ENCODE measurements around the gene TULP4.

Gene TULP4

GRCh38 chr6:158357570-158358216 is 45.4 kb downstream of the TULP4 start:
- DNase-seq (ENCODE audit: low read depth, low spot score), result no peak

- DNase-seq (ENCODE audit: low read depth, low spot score), result no peak
Measured at GRCh38 chr6:158358450-158359077, 46.3 kb downstream of the TULP4 start.

DNA sequence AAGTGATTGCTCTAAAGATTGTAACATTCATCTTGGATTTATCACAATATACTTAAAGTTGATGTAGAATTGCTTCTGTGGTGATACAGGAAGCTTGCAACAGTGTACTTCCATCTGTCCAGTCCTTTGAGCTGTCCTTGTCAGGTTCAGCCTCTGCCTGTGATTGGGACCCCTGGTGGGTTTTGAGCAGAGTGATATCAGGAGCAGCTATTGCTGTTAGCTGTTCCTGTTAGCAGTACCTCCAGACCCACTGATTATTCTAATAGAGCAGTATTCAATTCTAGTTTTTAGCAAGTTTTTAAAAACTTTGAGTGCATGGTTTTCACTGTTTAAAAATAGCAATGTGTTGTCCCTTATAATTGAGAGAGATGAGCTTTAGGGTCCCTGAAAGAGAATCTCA is 48.8 kb downstream of the TULP4 start:
- no peak for DNase-seq (ENCODE audit: low read depth, low spot score)

GRCh38 chr6:158361961-158362669 is 49.9 kb downstream of the TULP4 start:
- no peak for DNase-seq (ENCODE audit: low read depth, low spot score)

DNA sequence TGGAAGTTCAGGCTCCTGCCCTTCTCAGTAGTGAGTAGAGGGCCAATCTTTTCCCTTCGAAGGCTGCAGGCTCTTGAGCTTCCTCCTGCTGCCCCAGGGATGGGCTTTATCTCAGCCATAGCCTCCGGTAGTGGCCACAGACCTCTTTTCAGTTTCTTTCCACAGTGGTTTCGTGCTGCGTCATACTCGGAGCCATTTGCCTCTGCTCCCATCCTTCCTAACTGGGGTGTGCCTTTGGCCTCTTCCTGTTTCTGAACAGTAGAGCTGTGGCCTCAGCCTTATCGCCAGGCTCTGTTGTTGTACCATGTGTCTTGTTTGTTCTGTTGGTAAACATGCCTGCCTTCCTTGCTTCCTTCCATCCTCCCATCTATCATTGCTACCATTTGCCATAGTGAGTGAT is 54.1 kb downstream of the TULP4 start:
- no peak for DNase-seq (ENCODE audit: low read depth, low spot score)

DNA sequence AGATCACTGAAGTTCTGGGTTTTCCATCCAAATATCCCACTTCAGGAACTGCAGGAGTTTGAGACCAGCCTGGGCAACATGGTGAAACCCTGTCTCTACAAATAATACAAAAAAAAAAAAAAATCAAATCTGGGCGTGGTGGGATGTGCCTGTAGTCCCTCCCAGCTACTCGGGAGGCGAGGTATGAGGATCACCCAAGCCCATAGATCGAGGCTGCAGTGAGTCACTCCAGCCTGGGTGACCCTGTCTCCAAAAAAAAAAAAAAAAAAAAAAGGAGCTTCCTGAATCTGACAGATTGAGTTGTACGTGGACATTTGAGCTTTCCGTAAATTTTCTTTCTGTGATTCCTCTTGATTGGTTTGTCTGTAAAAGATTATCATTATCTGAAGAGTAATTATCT is 55.6 kb downstream of the TULP4 start:
- no peak for DNase-seq (ENCODE audit: low read depth, low spot score)

DNA sequence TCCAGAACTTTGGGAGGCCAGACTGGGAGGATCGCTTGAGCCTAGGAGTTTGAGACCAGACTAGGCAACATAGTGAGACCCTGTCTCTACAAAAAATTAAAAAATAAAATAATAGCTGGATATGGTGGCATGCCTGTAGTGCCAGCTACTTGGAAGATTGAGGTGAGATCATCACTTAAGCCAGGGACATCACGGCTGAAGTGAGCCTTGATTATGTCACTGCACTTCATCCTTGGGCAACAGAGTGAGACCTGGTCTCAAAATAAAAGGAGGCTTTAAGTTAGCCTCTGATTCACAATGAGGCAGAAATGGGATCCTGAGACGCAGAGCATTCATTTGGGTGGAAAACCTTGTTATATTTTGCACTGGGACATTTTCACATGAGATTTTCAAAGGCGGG is 57.0 kb downstream of the TULP4 start:
- DNase-seq (ENCODE audit: low read depth, low spot score), result no peak

GRCh38 chr6:158370805-158371204 is 58.5 kb downstream of the TULP4 start:
- DNase-seq (ENCODE audit: low read depth, low spot score), result no peak

GRCh38 chr6:158371261-158371660 is 59.0 kb downstream of the TULP4 start:
- no peak for DNase-seq (ENCODE audit: low read depth, low spot score)

GRCh38 chr6:158372574-158372973 is 60.3 kb downstream of the TULP4 start:
- no peak for DNase-seq (ENCODE audit: low read depth, low spot score)

DNA sequence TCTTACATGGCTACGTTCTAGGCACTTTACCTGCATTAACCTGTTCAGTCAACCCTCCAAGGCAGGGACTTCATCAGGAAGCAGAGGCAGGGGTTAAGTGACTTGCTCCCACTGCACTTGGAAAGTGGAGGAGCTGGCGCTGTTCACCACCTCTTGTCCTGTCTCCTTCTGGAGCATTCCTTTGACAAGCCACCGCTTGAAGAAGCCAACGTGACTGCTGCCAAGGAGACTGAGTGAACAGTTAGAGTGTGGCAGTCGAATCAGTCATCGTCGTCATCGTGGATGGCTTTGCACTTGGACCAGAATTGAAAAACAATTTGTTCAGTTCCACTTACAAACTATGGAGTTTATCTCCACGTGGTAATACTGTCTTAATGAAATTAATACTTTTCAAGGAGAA is 60.9 kb downstream of the TULP4 start:
- DNase-seq (ENCODE audit: low read depth, low spot score), result no peak

- no peak for DNase-seq (ENCODE audit: low read depth, low spot score)
Measured at GRCh38 chr6:158374020-158374419, 61.8 kb downstream of the TULP4 start.

DNA sequence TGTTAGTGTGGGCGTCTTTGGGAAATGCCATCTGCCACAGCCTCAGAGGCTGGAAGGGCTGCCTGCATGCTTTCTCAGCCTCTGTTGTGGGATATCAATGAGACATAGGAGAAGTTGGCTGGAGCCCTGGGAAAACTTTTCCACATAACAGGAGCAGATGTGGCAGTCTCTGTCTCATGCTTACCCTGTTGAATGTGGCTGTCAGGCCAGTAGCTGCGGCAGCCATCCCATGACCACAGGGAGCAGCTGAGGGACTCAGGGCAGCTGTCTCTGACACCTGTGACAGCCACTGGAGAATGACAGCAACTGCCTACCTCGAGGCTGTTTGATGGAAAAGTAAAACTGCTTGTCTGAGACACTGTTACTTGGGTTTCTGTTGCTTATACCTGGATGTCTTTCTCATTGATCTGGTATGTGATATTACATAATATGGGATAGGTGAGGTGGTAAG is 64.4 kb downstream of the TULP4 start:
- no peak for DNase-seq (ENCODE audit: low read depth, low spot score)

DNA sequence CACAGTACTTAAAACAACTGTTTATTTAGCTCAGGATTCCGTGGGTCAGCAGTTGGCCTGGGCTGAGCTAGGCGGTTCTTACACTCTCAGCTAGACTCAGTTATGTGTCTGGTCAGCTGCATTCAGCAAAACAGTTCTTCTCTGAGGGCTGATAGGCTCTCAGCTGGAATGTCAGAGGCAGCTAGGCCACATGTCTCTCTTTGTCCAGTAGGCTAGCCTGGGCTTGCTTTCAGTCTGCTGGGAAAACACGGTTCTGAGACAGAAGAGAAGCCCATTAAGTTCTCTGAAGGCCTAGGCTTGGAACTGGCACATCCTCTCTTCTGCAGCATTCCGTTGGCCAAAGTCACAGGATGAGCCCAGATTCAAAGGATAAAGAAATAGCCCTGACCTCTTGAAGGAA is 65.6 kb downstream of the TULP4 start:
- DNase-seq (ENCODE audit: low read depth, low spot score), result no peak

GRCh38 chr6:158379336-158379735 is 67.1 kb downstream of the TULP4 start:
- DNase-seq (ENCODE audit: low read depth, low spot score), result no peak

DNA sequence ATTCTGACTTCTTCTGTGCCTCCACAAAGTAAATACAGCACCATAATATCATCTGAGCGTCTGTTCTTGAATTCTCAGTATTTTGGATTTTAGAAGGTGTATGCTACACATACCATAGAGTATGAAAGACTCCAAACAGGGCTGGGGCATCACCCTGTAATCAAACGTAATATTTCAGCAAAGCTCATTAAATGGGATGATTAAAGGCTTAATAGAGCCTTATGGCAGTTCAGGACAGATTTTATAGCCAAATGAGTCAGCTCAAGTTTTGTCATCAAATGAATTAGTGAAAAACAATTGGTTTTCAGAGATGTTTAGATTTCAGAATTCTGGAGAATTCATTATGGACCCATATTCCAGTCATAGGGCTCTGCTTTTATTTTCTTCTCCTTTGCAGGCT is 68.9 kb downstream of the TULP4 start:
- no peak for DNase-seq (ENCODE audit: low read depth, low spot score)

DNA sequence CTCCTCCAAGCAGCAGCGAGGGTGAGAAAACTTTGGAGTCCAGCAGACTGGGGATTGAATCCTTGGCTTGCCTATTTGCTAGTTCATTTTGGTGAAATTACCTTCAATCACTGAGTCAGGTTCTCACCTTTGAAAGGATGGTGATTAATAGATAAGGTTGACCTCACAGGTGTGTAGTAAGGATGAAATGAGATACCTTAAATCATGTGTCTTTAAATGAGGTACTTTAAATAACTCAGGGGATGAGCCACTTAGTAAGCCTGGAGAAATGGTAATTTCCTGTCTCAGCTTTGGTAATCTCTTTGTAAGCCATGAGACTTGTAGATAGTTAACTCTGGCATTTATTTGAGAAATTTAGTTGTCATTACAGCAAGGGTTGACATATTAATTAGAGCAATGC is 70.2 kb downstream of the TULP4 start:
- no peak for DNase-seq (ENCODE audit: low read depth, low spot score)

GRCh38 chr6:158383057-158383456 is 70.8 kb downstream of the TULP4 start:
- no peak for DNase-seq (ENCODE audit: low read depth, low spot score)

- no peak for DNase-seq (ENCODE audit: low read depth, low spot score)
Measured at GRCh38 chr6:158383542-158383941, 71.3 kb downstream of the TULP4 start.

DNA sequence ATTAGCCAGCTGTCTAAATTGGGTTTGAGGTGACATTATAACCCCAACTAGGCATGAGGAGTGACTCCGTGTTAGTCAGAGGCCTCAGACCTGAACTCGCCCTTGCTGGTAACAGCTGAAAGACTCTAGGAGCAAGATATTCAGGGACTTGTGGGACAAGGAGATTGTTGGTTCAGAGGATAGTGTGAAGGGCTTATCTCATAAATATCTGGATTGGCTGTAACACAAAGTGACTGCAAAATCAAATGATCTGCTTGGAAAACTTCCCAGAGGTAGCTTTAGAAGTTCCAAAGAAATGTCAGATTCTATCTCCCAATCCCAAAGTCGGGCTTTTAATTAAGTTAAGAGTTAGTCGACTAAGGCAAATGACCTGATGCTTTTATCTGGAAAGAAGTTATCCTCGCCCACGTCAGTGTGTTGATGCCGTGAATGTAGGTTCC is 72.4 kb downstream of the TULP4 start:
- no peak for DNase-seq (ENCODE audit: low read depth, low spot score)

DNA sequence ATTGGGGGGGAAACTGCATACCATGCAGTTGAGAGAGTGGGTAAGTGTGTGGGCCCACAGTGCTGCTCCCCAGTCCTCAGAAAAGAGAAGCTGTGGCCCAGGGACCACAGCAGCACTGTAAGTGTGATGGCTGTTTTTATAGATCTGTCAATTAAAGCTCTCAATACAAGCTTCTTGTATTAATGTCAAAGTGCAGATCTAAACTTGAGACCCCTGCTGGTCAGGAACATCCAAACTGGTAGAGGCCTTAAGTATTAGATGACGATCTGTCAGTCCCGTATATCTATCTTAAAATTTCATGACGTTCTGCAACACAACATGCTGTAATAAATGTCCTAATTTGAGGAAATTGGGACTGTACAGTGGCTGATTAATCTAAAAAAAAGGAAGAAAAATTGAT is 74.8 kb downstream of the TULP4 start:
- DNase-seq (ENCODE audit: low read depth, low spot score), result no peak

GRCh38 chr6:158387578-158387977 is 75.3 kb downstream of the TULP4 start:
- DNase-seq (ENCODE audit: low read depth, low spot score), result no peak

DNA sequence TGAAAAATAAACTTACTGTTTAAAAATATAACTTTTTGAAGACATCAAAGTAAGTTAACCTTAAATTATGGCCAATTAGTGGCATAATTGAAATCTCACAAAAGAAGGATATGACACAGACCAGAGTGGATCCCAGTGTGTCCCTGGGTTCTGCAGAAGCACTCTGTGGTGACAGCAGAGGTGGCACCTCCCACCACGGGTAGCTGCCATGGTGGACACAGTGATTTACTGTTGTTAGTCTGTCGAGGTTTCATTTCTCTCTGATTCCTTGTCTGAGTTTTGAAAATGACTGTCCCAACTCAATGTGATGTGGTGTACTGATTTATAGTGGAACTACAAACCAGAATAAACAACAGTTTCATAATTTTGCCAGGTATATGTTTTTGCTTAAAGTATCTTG is 76.5 kb downstream of the TULP4 start:
- no peak for DNase-seq (ENCODE audit: low read depth, low spot score)
